ENCODE data around the gene ALPK1. TPM values are rescaled to one million over a fixed set of nuclear protein-coding genes. Genes with fewer than 3 reads are reported as not detected.
"Not testable (repeated sequence)": the region's sequence is repeated elsewhere in the genome, so short reads cannot be mapped to it uniquely, and the experiment has no call there.

Gene ALPK1
- total RNA-seq, 4 donors from 2014 or later = 6.9 to 42.2 (median 22.9) TPM

DNA sequence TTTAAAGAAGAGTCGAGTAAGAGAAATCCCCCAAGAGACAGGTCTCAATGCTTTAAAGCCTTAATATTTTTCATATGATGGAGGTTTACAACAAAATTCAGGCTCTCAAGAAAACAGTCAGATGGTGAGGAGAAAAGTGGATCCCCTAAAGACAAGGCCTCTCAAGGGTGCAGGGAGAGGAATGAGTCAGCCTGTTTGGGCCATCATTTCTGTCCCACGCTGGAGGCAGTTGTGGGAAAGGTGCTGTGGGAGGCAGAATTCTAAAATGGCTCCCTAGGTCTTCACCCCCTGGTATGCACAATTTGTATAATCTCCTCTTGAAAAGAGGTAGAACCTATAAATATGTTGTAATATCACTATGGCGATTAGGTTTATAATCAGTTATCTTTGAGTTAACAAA lies 6.8 kb upstream of the ALPK1 start:
- Histone ChIP-seq H3K9me3 (no peaks in the 10 kb centered on the region), H3K27me3 (no peaks in the 10 kb centered on the region), H3K4me1 (no peaks in the 10 kb centered on the region), H3K4me3 (no peak overlapping the region), H3K27ac (no peak overlapping the region), H3K36me3 (no peaks in the 10 kb centered on the region)
- no peak for TF ChIP-seq POLR2A (IDR thresholded peaks at IDR 0.05)
- TF ChIP-seq, protein P1, sequence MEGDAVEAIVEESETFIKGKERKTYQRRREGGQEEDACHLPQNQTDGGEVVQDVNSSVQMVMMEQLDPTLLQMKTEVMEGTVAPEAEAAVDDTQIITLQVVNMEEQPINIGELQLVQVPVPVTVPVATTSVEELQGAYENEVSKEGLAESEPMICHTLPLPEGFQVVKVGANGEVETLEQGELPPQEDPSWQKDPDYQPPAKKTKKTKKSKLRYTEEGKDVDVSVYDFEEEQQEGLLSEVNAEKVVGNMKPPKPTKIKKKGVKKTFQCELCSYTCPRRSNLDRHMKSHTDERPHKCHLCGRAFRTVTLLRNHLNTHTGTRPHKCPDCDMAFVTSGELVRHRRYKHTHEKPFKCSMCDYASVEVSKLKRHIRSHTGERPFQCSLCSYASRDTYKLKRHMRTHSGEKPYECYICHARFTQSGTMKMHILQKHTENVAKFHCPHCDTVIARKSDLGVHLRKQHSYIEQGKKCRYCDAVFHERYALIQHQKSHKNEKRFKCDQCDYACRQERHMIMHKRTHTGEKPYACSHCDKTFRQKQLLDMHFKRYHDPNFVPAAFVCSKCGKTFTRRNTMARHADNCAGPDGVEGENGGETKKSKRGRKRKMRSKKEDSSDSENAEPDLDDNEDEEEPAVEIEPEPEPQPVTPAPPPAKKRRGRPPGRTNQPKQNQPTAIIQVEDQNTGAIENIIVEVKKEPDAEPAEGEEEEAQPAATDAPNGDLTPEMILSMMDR (IDR thresholded peaks at IDR 0.05) = no peak
- DNase-seq = no peak
- intact Hi-C loops (cut with DNase I; ENCODE audit: low total_unique reads) = no loop called here

DNA sequence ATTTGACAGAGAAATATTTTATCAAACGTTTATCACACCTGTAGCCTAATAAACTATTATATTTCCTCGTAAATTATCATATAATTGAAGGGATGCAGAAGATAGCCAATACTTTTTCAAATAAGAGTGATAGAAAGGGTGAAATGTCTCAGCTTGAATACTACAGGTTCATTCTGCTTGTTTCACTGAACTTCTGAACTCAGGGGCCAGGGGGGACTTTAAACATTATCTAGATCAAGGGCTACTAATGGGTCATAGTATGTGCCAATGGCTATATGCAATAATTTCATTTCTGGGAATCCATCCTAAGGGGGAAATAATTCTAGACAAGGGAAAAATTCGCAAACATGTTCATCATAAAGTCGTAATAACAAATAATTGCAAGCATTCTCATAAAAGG lies 2.6 kb downstream of the ALPK1 start:
- Histone ChIP-seq H3K36me3 (no peaks in the 10 kb centered on the region), H3K27ac (no peak overlapping the region), H3K27me3 (no peaks in the 10 kb centered on the region), H3K4me3 (no peak overlapping the region), H3K9me3 (no peaks in the 10 kb centered on the region), H3K4me1 (no peaks in the 10 kb centered on the region)
- no peak for DNase-seq
- intact Hi-C loops (cut with DNase I; ENCODE audit: low total_unique reads) = no loop called here
- TF ChIP-seq, protein P1 (IDR thresholded peaks at IDR 0.05) = no peak
- TF ChIP-seq POLR2A (IDR thresholded peaks at IDR 0.05) = no peak

DNA sequence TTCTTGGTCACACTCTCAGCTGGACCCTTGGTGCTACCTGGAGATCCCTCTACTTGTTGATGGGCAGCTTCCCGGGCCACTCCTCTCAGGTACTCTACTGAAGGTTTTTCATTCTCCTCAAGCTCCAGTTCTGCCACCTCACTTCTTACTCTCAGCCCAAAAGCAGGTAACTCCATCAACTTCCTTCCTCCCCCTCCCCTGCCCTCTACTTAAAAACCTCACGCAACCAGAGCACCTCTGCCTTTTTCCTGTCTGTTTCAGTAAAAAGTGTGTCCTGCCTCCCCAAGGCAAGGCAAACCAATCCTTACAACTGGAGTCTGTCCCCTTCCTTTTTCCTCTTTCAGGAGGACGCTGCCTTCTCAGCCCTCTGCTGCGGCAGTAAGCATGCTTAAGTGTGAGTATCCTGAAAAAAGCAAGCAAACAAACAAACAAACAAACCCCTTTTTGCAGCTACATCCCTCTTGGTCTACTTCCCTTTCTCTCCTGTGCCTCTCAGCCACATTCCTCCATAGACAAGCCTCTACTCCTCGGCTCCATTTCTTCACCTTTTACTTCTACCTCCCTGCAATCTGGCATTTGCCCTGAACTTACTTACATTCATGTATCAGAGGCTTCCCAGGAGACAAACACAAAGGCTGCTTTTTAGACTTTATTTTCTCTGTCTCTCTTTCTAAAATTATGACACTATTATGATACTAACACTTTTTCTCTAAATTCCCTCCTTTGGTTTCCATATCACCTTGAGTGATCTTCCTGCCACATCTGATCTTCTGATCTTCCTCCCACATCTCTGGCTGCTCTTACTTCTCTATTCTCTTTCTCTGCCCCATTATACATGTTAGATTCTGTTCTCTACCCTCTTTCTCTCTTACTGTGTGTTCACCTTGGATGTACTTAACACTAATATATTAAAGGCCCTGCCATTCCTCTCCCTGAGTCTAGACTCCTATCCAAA lies 5.4 kb downstream of the ALPK1 start:
- intact Hi-C loops (cut with DNase I; ENCODE audit: low total_unique reads) = no loop called here
- no peak overlapping the region for H3K27ac ChIP-seq
- no peak for TF ChIP-seq POLR2A (IDR thresholded peaks at IDR 0.05)
- TF ChIP-seq, protein P1 (IDR thresholded peaks at IDR 0.05) = no peak
- no peak for DNase-seq
- no peak overlapping the region for H3K4me3 ChIP-seq
- no peaks in the 10 kb centered on the region for H3K27me3 ChIP-seq
- H3K4me1 ChIP-seq = no peaks in the 10 kb centered on the region
- H3K9me3 ChIP-seq = no peaks in the 10 kb centered on the region
- H3K36me3 ChIP-seq = no peaks in the 10 kb centered on the region

DNA sequence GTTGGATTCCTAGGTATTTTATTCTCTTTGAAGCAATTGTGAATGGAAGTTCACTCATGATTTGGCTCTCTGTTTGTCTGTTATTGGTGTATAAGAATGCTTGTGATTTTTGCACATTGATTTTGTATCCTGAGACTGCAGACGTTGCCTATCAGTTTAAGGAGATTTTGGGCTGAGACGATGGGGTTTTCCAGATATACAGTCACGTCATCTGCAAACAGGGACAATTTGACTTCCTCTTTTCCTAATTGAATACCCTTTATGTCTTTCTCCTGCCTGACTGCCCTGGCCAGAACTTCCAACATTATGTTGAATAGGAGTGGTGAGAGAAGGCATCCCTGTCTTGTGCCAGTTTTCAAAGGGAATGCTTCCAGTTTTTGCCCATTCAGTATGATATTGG lies 8.3 kb downstream of the ALPK1 start:
- H3K27ac ChIP-seq; H3K4me3 ChIP-seq; H3K9me3 ChIP-seq; H3K27me3 ChIP-seq; intact Hi-C loops (cut with DNase I; ENCODE audit: low total_unique reads); DNase-seq; H3K4me1 ChIP-seq; H3K36me3 ChIP-seq: not testable (repeated sequence)

DNA sequence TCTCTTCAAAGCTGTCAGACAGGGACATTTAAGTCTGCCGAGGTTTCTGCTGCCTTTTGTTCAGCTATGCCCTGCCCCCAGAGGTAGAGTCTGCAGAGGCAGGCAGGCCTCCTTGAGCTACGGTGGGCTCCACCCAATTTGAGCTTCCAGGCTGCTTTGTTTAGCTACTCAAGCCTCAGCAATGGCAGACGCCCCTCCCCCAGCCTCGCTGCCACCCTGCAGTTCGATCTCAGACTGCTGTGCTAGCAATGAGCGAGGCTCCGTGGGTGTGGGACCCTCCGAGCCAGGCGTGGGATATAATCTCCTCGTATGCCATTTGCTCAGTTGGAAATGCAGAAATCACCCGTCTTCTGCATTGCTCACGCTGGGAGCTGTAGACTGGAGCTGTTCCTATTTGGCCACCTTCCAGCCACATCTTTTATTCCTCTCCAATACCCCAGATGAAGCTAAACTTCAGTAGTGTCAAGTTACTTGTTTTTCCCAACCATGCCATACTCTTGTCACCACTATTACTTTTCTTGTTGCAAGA lies 12.2 kb downstream of the ALPK1 start:
- H3K4me3 ChIP-seq; intact Hi-C loops (cut with DNase I; ENCODE audit: low total_unique reads); H3K4me1 ChIP-seq; H3K9me3 ChIP-seq; H3K36me3 ChIP-seq; DNase-seq; H3K27me3 ChIP-seq; H3K27ac ChIP-seq: not testable (repeated sequence)

DNA sequence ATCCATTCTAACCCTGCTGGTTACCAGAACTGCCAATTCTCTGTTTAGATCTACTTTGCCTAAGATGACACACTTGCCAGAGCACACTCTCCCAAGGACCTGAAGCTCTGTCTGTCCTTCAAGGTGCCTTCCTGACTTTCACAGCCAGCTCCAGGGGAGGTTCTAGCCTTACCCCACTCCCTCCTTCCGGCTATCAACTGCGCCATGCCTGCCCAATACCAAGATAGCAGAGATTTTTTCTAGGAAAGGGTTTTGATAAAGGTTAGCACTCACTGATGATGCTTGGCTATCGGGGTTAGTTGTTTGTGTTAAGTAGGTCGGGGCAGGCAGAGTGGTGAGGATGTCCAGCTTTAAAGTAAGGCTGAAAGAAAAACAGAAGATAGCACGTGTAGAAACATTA lies 14.3 kb downstream of the ALPK1 start:
- no peaks in the 10 kb centered on the region for H3K4me1 ChIP-seq
- DNase-seq = no peak
- no peak overlapping the region for H3K27ac ChIP-seq
- no peak for TF ChIP-seq POLR2A (IDR thresholded peaks at IDR 0.05)
- TF ChIP-seq, protein P1 (IDR thresholded peaks at IDR 0.05) = no peak
- intact Hi-C loops (cut with DNase I; ENCODE audit: low total_unique reads) = no loop called here
- no peak overlapping the region for H3K4me3 ChIP-seq
- H3K9me3 ChIP-seq = no peaks in the 10 kb centered on the region
- H3K27me3 ChIP-seq = no peaks in the 10 kb centered on the region
- no peaks in the 10 kb centered on the region for H3K36me3 ChIP-seq

Data from uterus (tissue), 4 donors.